ENCODE measurements around the gene ARHGEF17.

- TF ChIP-seq CTCF (tag by site-specific recombination; IDR thresholded peaks at IDR 0.05) (no peak), ZNF501 (tag by site-specific recombination; IDR thresholded peaks at IDR 0.05) (no peak), ZNF350 (tag by site-specific recombination; IDR thresholded peaks at IDR 0.05) (no peak), ZNF223 (tag by site-specific recombination; IDR thresholded peaks at IDR 0.05) (no peak), GLI4 (tag by site-specific recombination; IDR thresholded peaks at IDR 0.05) (no peak)
These were observed 15.6 kb upstream of the ARHGEF17 start for GRCh38 chr11:73292525-73292894.
